ENCODE measurements around the gene FRRS1.

The FRRS1 gene

GRCh38 chr1:99737016-99737415, 29.4 kb downstream of the FRRS1 start:
- Histone ChIP-seq H4K20me1 (ENCODE audit: insufficient read depth, low read length) (no peaks in the 10 kb centered on the region), H3K79me2 (ENCODE audit: insufficient read depth, low read length) (no peaks in the 10 kb centered on the region), H3K4me3 (ENCODE audit: low read depth in 1 of 2, low read length in 2 of 2) (no peak overlapping the region), H3K27me3 (ENCODE audit: insufficient read depth, low read length, poor library complexity) (no peaks in the 10 kb centered on the region), H2AFZ (ENCODE audit: low read depth, low read length) (no peak overlapping the region), H3K27ac (ENCODE audit: low read length) (no peak overlapping the region), H3K9me3 (ENCODE audit: insufficient read depth, low read length, severe bottlenecking) (no peaks in the 10 kb centered on the region), H3K9ac (ENCODE audit: low read depth, low read length) (no peak overlapping the region), H3K4me1 (ENCODE audit: insufficient read depth, low read length) (no peaks in the 10 kb centered on the region), H3K36me3 (ENCODE audit: insufficient read depth, low read length) (peaks cover 10% of the 10 kb centered on the region; the same call in 1 of the 2 replicates), H3K4me2 (ENCODE audit: insufficient read depth, low read length) (no peak overlapping the region)
- DNase-seq, result no peak
- TF ChIP-seq CTCF (IDR thresholded peaks at IDR 0.05; ENCODE audit: borderline replicate concordance, extremely low read depth, low read length, poor library complexity, severe bottlenecking) (peak; percentile 41), EZH2 (IDR thresholded peaks at IDR 0.05; ENCODE audit: borderline replicate concordance, low read depth, low read length, severe bottlenecking) (no peak)
- ATAC-seq (ENCODE audit: insufficient read depth, low read depth), result peak; percentile 65

- no peak overlapping the region for H3K9ac ChIP-seq (ENCODE audit: low read depth, low read length)
- no peaks in the 10 kb centered on the region for H3K27me3 ChIP-seq (ENCODE audit: insufficient read depth, low read length, poor library complexity)
- H2AFZ ChIP-seq (ENCODE audit: low read depth, low read length), result no peak overlapping the region
- H3K36me3 ChIP-seq (ENCODE audit: insufficient read depth, low read length), result peaks cover 10% of the 10 kb centered on the region; the same call in 1 of the 2 replicates
- TF ChIP-seq EZH2 (IDR thresholded peaks at IDR 0.05; ENCODE audit: borderline replicate concordance, low read depth, low read length, severe bottlenecking) (no peak), CTCF (IDR thresholded peaks at IDR 0.05; ENCODE audit: borderline replicate concordance, extremely low read depth, low read length, poor library complexity, severe bottlenecking) (no peak)
- no peak for ATAC-seq (ENCODE audit: insufficient read depth, low read depth)
- H3K79me2 ChIP-seq (ENCODE audit: insufficient read depth, low read length), result no peaks in the 10 kb centered on the region
- H4K20me1 ChIP-seq (ENCODE audit: insufficient read depth, low read length), result no peaks in the 10 kb centered on the region
- no peak overlapping the region for H3K4me3 ChIP-seq (ENCODE audit: low read depth in 1 of 2, low read length in 2 of 2)
- no peak for DNase-seq
- H3K9me3 ChIP-seq (ENCODE audit: insufficient read depth, low read length, severe bottlenecking), result no peaks in the 10 kb centered on the region
- no peak overlapping the region for H3K4me2 ChIP-seq (ENCODE audit: insufficient read depth, low read length)
- H3K4me1 ChIP-seq (ENCODE audit: insufficient read depth, low read length), result no peaks in the 10 kb centered on the region
- H3K27ac ChIP-seq (ENCODE audit: low read length), result no peak overlapping the region
Observed at GRCh38 chr1:99735852-99736251, 30.6 kb downstream of the FRRS1 start.

GRCh38 chr1:99731384-99731783, 35.1 kb downstream of the FRRS1 start:
- DNase-seq (no peak), ATAC-seq (ENCODE audit: insufficient read depth, low read depth) (no peak)
- no peaks in the 10 kb centered on the region for H3K27me3 ChIP-seq (ENCODE audit: insufficient read depth, low read length, poor library complexity)
- no peaks in the 10 kb centered on the region for H3K4me1 ChIP-seq (ENCODE audit: insufficient read depth, low read length)
- no peaks in the 10 kb centered on the region for H3K9me3 ChIP-seq (ENCODE audit: insufficient read depth, low read length, severe bottlenecking)
- H3K79me2 ChIP-seq (ENCODE audit: insufficient read depth, low read length), result no peaks in the 10 kb centered on the region
- H3K36me3 ChIP-seq (ENCODE audit: insufficient read depth, low read length), result peaks cover 9% of the 10 kb centered on the region; the same call in 1 of the 2 replicates
- no peak overlapping the region for H2AFZ ChIP-seq (ENCODE audit: low read depth, low read length)
- H3K27ac ChIP-seq (ENCODE audit: low read length), result no peak overlapping the region
- H4K20me1 ChIP-seq (ENCODE audit: insufficient read depth, low read length), result no peaks in the 10 kb centered on the region
- no peak overlapping the region for H3K9ac ChIP-seq (ENCODE audit: low read depth, low read length)
- H3K4me2 ChIP-seq (ENCODE audit: insufficient read depth, low read length), result no peak overlapping the region
- H3K4me3 ChIP-seq (ENCODE audit: low read depth in 1 of 2, low read length in 2 of 2), result no peak overlapping the region
- TF ChIP-seq EZH2 (IDR thresholded peaks at IDR 0.05; ENCODE audit: borderline replicate concordance, low read depth, low read length, severe bottlenecking) (no peak), CTCF (IDR thresholded peaks at IDR 0.05; ENCODE audit: borderline replicate concordance, extremely low read depth, low read length, poor library complexity, severe bottlenecking) (no peak)

All from DND-41 (cell line).